OCI-LY3 (cell line): Measurements from ENCODE around the gene CD19.
A peak's percentile ranks its signal among the peaks of the same experiment; 100 is the strongest.

Experiments used
- H2AFZ ChIP-seq: fragments of 200-600, 300-600 bp; shearing (Covaris generic); 2 replicates; pipeline ENCODE4 v1.6.0; 2014; ENCODE audit warnings: antibody characterized with exemption, low read depth, low read length
- H3K27ac ChIP-seq: fragments of 200-600, 300-600 bp; sonication (generic); 2 replicates; pipeline ENCODE4 v1.5.1; 2014; ENCODE audit warnings: mild to moderate bottlenecking, low read length, moderate library complexity, mixed read lengths
- H3K27me3 ChIP-seq: fragments of 200-600, 300-600 bp; sonication (generic); 2 replicates; pipeline ENCODE4 v1.6.1; 2014; ENCODE audit warnings: low read depth, low read length, mixed read lengths
- H3K36me3 ChIP-seq: fragments of 200-600, 300-600 bp; sonication (generic); replicated peaks from 2 replicates; pipeline ENCODE3; 2014; ENCODE audit warnings: low read depth, low read length, mixed read lengths
- H3K4me1 ChIP-seq: fragments of 300-600, 200-600 bp; sonication (generic); 2 replicates; pipeline ENCODE4 v1.6.1; 2014; ENCODE audit warnings: low read length, mixed read lengths
- H3K4me2 ChIP-seq: fragments of 200-600, 300-600 bp; sonication (generic); 2 replicates; pipeline ENCODE4 v1.6.1; 2014; ENCODE audit warnings: low read length, mixed read lengths
- H3K4me3 ChIP-seq: fragments of 300-600, 200-600 bp; sonication (generic); 2 replicates; pipeline ENCODE4 v1.5.1; 2014; ENCODE audit warnings: antibody characterized with exemption, mild to moderate bottlenecking, low read length, moderate library complexity
- H3K79me2 ChIP-seq: fragments of 300-600, 200-600 bp; shearing (Covaris generic); 2 replicates; pipeline ENCODE4 v1.6.1; 2014; ENCODE audit warnings: mild to moderate bottlenecking, low read length, mixed read lengths
- H3K9ac ChIP-seq: fragments of 300-600, 200-600 bp; shearing (Covaris generic); 2 replicates; pipeline ENCODE4 v1.6.0; 2014; ENCODE audit warnings: mild to moderate bottlenecking, low read length, moderate library complexity
- H3K9me3 ChIP-seq: fragments of 200-600, 300-600 bp; shearing (Covaris generic); 2 replicates; pipeline ENCODE4 v1.6.1; 2014; ENCODE audit warnings: low read length, mixed read lengths; ENCODE audit not compliant: insufficient read depth
- H4K20me1 ChIP-seq: fragments of 200-600, 300-600 bp; sonication (generic); 2 replicates; pipeline ENCODE4 v1.6.1; 2016; ENCODE audit warnings: low read length, mixed read lengths; ENCODE audit not compliant: insufficient read depth
- CTCF ChIP-seq: fragments of 200-600, 300-600 bp; sonication (generic); IDR thresholded peaks from 2 replicates; pipeline ENCODE4 v1.5.1; 2014; ENCODE audit warnings: antibody characterized with exemption, low read length, low read depth
- EZH2phosphoT487 ChIP-seq: fragments of 200-600 bp; shearing (Covaris generic); IDR thresholded peaks from 2 replicates; pipeline ENCODE4 v1.6.1; 2018; ENCODE audit warnings: antibody characterized with exemption, mixed run types, low read depth

CD19 gene

GRCh38 chr16:28917095-28917494, 14.7 kb upstream of the CD19 start:
- Histone ChIP-seq H3K9ac (no peak overlapping the region), H3K79me2 (no peaks in the 10 kb centered on the region), H3K4me2 (no peak overlapping the region), H2AFZ (no peak overlapping the region), H3K36me3 (peaks cover 8% of the 10 kb centered on the region), H3K4me1 (peaks cover 9% of the 10 kb centered on the region), H3K27ac (no peak overlapping the region), H3K9me3 (no peaks in the 10 kb centered on the region), H3K27me3 (no peaks in the 10 kb centered on the region), H4K20me1 (no peaks in the 10 kb centered on the region), H3K4me3 (no peak overlapping the region)
- no peak for TF ChIP-seq EZH2phosphoT487
- TF ChIP-seq CTCF, result no peak

- peaks cover 14% of the 10 kb centered on the region for H3K4me1 ChIP-seq
- no peaks in the 10 kb centered on the region for H3K79me2 ChIP-seq
- peaks cover 13% of the 10 kb centered on the region for H3K36me3 ChIP-seq
- TF ChIP-seq EZH2phosphoT487 (no peak), CTCF (no peak)
- no peaks in the 10 kb centered on the region for H3K9me3 ChIP-seq
- no peak overlapping the region for H3K4me3 ChIP-seq
- H3K9ac ChIP-seq, result no peak overlapping the region
- H3K27ac ChIP-seq, result no peak overlapping the region
- H4K20me1 ChIP-seq, result no peaks in the 10 kb centered on the region
- H3K4me2 ChIP-seq, result no peak overlapping the region
- no peaks in the 10 kb centered on the region for H3K27me3 ChIP-seq
- H2AFZ ChIP-seq, result no peak overlapping the region
Measured at GRCh38 chr16:28918698-28919097, 13.1 kb upstream of the CD19 start.

- H3K4me3 ChIP-seq, result peak overlapping the region; percentile 98
- peaks cover 7% of the 10 kb centered on the region for H3K36me3 ChIP-seq
- H2AFZ ChIP-seq, result no peak overlapping the region
- no peaks in the 10 kb centered on the region for H4K20me1 ChIP-seq
- peak overlapping the region; percentile 93 for H3K4me2 ChIP-seq
- H3K9me3 ChIP-seq, result no peaks in the 10 kb centered on the region
- TF ChIP-seq CTCF (no peak), EZH2phosphoT487 (no peak)
- peaks cover 14% of the 10 kb centered on the region for H3K4me1 ChIP-seq
- no peaks in the 10 kb centered on the region for H3K27me3 ChIP-seq
- H3K27ac ChIP-seq, result peak overlapping the region; percentile 92
- H3K79me2 ChIP-seq, result no peaks in the 10 kb centered on the region
- H3K9ac ChIP-seq, result peak overlapping the region; percentile 68
Measured at GRCh38 chr16:28923231-28923587, 8.6 kb upstream of the CD19 start.

- H3K27me3 ChIP-seq, result no peaks in the 10 kb centered on the region
- H3K4me2 ChIP-seq, result peak overlapping the region; percentile 93
- peak overlapping the region; percentile 68 for H3K9ac ChIP-seq
- peak overlapping the region; percentile 98 for H3K4me3 ChIP-seq
- peaks cover 7% of the 10 kb centered on the region for H3K36me3 ChIP-seq
- H2AFZ ChIP-seq, result no peak overlapping the region
- no peaks in the 10 kb centered on the region for H3K79me2 ChIP-seq
- H4K20me1 ChIP-seq, result no peaks in the 10 kb centered on the region
- TF ChIP-seq EZH2phosphoT487 (no peak), CTCF (no peak)
- no peaks in the 10 kb centered on the region for H3K9me3 ChIP-seq
- H3K27ac ChIP-seq, result peak overlapping the region; percentile 92
- H3K4me1 ChIP-seq, result peaks cover 14% of the 10 kb centered on the region
Measured at GRCh38 chr16:28923652-28924398, 7.9 kb upstream of the CD19 start.
